OCI-LY7 (cell line): ENCODE measurements around the gene CLTB.

ENCODE experiments used
- CTCF ChIP-seq: fragments of 200-600 bp; sonication (generic); conservative IDR thresholded peaks from 2 replicates; pipeline ENCODE4 v1.5.1; 2014; ENCODE audit warnings: mild to moderate bottlenecking, antibody characterized with exemption, low read length, moderate library complexity, mixed read lengths
- EZH2phosphoT487 ChIP-seq: fragments of 200-600 bp; sonication (generic); IDR thresholded peaks from 2 replicates; pipeline ENCODE4 v1.6.1; 2018; ENCODE audit warnings: low read depth, borderline replicate concordance, mild to moderate bottlenecking, mixed run types, antibody characterized with exemption, low read length, moderate library complexity, mixed read lengths

- no peak for TF ChIP-seq CTCF
- no peak for TF ChIP-seq EZH2phosphoT487
Observed at GRCh38 chr5:176454724-176455394, 38.5 kb upstream of the CLTB start.
